Psoas muscle (tissue), 8 donors: Measurements from ENCODE around the gene NKX1-1. TPM values are rescaled to one million over a fixed set of nuclear protein-coding genes. Genes with fewer than 3 reads are reported as not detected.
"Not testable (repeated sequence)": the region's sequence is repeated elsewhere in the genome, so short reads cannot be mapped to it uniquely, and the experiment has no call there.

Source experiments
- ATAC-seq, 4 donors: fragments of 200-7000 bp; cut with Tn5 transposase; one replicate each; pipeline ENCODE4 v1.9.1; 2020; ENCODE audit warnings: moderate library complexity in 3 of 4, mild to moderate bottlenecking in 2 of 4
- DNase-seq, 2 donors: peaks; one replicate each; pipeline ENCODE4 v3.0.0-alpha.2; 2020
- H3K27ac ChIP-seq: fragments of 200-600 bp; one replicate; pipeline ENCODE4 v1.8.0; 2022
- H3K27me3 ChIP-seq, 3 donors: fragments of 200-600 bp in 1 of 3; one replicate each; pipeline versions ENCODE4 v1.6.1 to v1.8.0; 2013 to 2022; ENCODE audit warnings: low read length in 2 of 3, mild to moderate bottlenecking in 2 of 3, moderate library complexity in 1 of 3; ENCODE audit not compliant: insufficient read depth in 3 of 3
- H3K36me3 ChIP-seq, 2 donors: fragments of 200-600 bp in 1 of 2; one replicate each; pipeline versions ENCODE4 v1.6.1 to v1.8.0; 2013 to 2022; ENCODE audit warnings: low read depth in 1 of 2, mild to moderate bottlenecking in 1 of 2, moderate library complexity in 1 of 2; ENCODE audit not compliant: insufficient read depth in 1 of 2
- H3K4me1 ChIP-seq: fragments of 200-600 bp; one replicate; pipeline ENCODE4 v1.8.0; 2022
- H3K4me3 ChIP-seq: fragments of 200-600 bp; one replicate; pipeline ENCODE4 v1.8.0; 2022; ENCODE audit warnings: mild to moderate bottlenecking
- H3K9me3 ChIP-seq: fragments of 200-600 bp; one replicate; pipeline ENCODE4 v1.8.0; 2022
- CTCF ChIP-seq: fragments of 200-600 bp; IDR thresholded peaks from one replicate; pipeline ENCODE4 v1.8.0; 2022; ENCODE audit warnings: antibody characterized with exemption
- WGBS, 3 donors: extraction: QIAGEN DNeasy Blood & Tissue Kit; methylation state at CpG; one replicate each; pipeline versions ENCODE4 v1.1.6 to v1.1.7; 2013; 5-methylcytosine and 5-hydroxymethylcytosine counted together
- intact Hi-C, 2 donors: fragments of 100-400 bp; cut with DNase I; formaldehyde crosslinking; loops; one replicate each; pipeline versions ENCODE4 v1.11.0 to v1.14.2; 2022
- polyA plus RNA-seq, 3 donors: library from polyadenylated mRNA; stranded (reverse); fragments of 200-250 nt; gene quantifications; one replicate each; pipeline ENCODE4 v1.2.3, GENCODE V29; 2013
- total RNA-seq, 4 donors: library from RNA; stranded (reverse); fragmentation: NEBNext Ultra II Directional in 2 of 4; extraction: Animal tissue kit (Norgen Biotek cat#: 25700) in 2 of 4; gene quantifications; one replicate each; pipeline versions ENCODE4 v1.2.1 to v1.2.4, GENCODE V29; 2021 to 2023
- donor health status: healthy with polysubstance abuse.
- donor health status: DM: no; HTN: no; CAD: no; lungs with moderate emphysema.
- donor health status: Bipolar disorder and iron deficiency.
- donor health status: healthy.
- donor health status: DM: yes; HTN: yes; CAD: no.
- donor health status: DM: no; HTN: no; CAD: no.
- donor health status: DM: no; HTN: no; CAD: no.
- donor health status: DM: yes; HTN: yes; CAD: no.

Gene NKX1-1
- total and polyA plus RNA-seq, 7 donors: not detected

- Histone ChIP-seq H3K4me3 (no peak overlapping the region), H3K27ac (no peak overlapping the region), H3K4me1 (no peaks in the 10 kb centered on the region), H3K36me3 (peaks cover 0 to 34% of the 10 kb centered on the region in 2 donors), H3K9me3 (no peaks in the 10 kb centered on the region), H3K27me3 (no peaks in the 10 kb centered on the region)
- DNase-seq (peak in 1 of 2 donors; percentile 43), ATAC-seq (no peak)
- TF ChIP-seq CTCF: no peak
- 89 to 95% (median 91%) methylated on average over 14 of the region's 14 CpGs for WGBS, 3 donors
- intact Hi-C loops: no loop called here
Measured at GRCh38 chr4:1374706-1375045, 31.6 kb downstream of the NKX1-1 start.

- ATAC-seq (no peak), DNase-seq (no peak)
- no peaks in the 10 kb centered on the region for H3K27me3 ChIP-seq
- H3K4me1 ChIP-seq: no peaks in the 10 kb centered on the region
- WGBS, 3 donors: 93 to 96% (median 95%) methylated on average over 41 to 42 of the region's 42 CpGs
- H3K27ac ChIP-seq: no peak overlapping the region
- H3K9me3 ChIP-seq: no peaks in the 10 kb centered on the region
- H3K36me3 ChIP-seq: peaks cover 0 to 34% of the 10 kb centered on the region in 2 donors
- TF ChIP-seq CTCF: no peak
- no peak overlapping the region for H3K4me3 ChIP-seq
- intact Hi-C loops: no loop called here
Measured at GRCh38 chr4:1373892-1374705, 32.1 kb downstream of the NKX1-1 start.

- intact Hi-C loops, H3K27ac ChIP-seq, H3K4me3 ChIP-seq, ATAC-seq, DNase-seq, H3K9me3 ChIP-seq, H3K4me1 ChIP-seq, H3K27me3 ChIP-seq: not testable (repeated sequence)
- H3K36me3 ChIP-seq: peaks cover 0 to 41% of the 10 kb centered on the region in 2 donors
- 76 to 92% (median 88%) methylated on average over 11 to 22 of the region's 22 CpGs for WGBS, 3 donors
Measured at GRCh38 chr4:1372576-1372975, 33.7 kb downstream of the NKX1-1 start.

GRCh38 chr4:1371176-1372165 lies 34.8 kb downstream of the NKX1-1 start:
- WGBS, 3 donors: 93 to 96% (median 93%) methylated on average over 28 of the region's 28 CpGs
- Histone ChIP-seq H3K4me3 (no peak overlapping the region), H3K27me3 (no peaks in the 10 kb centered on the region), H3K27ac (no peak overlapping the region), H3K9me3 (no peaks in the 10 kb centered on the region), H3K36me3 (peaks cover 3 to 43% of the 10 kb centered on the region in 2 donors), H3K4me1 (no peaks in the 10 kb centered on the region)
- intact Hi-C loops: no loop called here
- ATAC-seq: no peak
- TF ChIP-seq CTCF: no peak
- DNase-seq: no peak
